IPS-11a (cell line): ENCODE results near the gene GOLGA8R.
"Not testable (repeated sequence)": the region's sequence is repeated elsewhere in the genome, so short reads cannot be mapped to it uniquely, and the experiment has no call there.

Experiments
- H3K4me3 ChIP-seq: one replicate; pipeline ENCODE4 v1.5.1; 2013; ENCODE audit warnings: low read depth, low read length, control low read depth

The GOLGA8R gene

DNA sequence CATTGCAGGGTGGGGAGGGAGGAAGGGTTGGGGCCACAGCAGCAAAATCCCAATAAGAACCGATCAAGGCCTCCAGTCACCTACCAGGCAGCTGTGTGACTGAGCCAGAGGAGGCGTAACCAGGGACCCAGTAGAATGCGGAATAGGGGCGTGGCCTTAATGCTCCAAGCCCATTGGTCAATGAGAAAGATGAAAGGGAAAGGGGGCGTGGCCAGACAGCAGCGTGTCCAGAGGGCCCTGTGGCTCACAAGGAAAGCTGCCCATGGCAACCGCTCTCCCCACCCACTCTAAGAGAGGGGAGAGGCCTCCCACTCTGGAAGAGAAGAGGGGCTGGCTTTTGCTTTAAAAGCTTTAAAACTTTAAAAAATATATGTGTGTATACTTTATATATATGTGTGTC, at the start of gene GOLGA8R:
TSS of gene GOLGA8R (minus strand) at position 101 of the 400 bp plus-strand sequence. CDS start at position 3, 98 bp downstream.
- H3K4me3 ChIP-seq: not testable (repeated sequence)

DNA sequence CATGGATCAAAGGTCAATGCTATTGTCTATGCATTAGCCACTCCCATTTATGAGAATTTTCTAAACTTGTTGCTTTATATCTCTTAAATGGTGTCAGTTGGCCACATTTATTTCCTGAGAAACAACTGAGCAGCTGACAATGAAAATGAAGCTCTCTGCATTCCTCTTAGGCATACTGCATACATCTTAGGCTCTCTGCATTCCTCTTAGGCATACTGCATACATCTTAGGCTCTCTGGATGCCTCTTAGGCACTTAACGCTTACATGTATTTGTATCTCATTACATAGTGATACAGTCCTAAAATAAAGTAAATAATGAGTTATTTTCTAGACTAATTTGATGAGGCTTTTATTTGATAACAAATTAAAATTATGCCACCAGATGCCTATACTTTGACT, 49.8 kb upstream of the GOLGA8R start:
- H3K4me3 ChIP-seq: not testable (repeated sequence)

GRCh38 chr15:30462176-30462575, 48.1 kb upstream of the GOLGA8R start:
- H3K4me3 ChIP-seq: not testable (repeated sequence)

DNA sequence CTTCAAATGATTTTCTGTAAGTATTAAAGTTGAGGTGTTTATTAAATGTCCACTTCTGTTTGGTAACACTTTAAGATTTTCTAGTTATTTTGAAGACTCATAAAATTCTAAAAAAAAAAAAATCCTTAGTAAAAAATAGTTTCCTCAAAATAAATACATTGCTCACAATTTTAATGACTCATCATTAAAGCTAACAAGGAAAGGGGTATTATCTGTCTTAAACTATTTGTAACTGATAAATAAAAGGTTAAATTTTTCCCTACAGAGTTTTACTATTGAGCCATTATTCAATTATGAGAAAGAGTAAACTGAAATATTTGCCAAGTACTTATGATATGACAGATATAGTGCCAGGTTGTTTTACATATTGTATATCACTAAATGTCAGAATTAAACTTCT, 38.6 kb upstream of the GOLGA8R start:
- H3K4me3 ChIP-seq: not testable (repeated sequence)

- H3K4me3 ChIP-seq: not testable (repeated sequence)
Measured at GRCh38 chr15:30438348-30438747, 24.3 kb upstream of the GOLGA8R start.

- not testable (repeated sequence) for H3K4me3 ChIP-seq
Measured at GRCh38 chr15:30435878-30436277, 21.8 kb upstream of the GOLGA8R start.

- H3K4me3 ChIP-seq: not testable (repeated sequence)
Measured at GRCh38 chr15:30420723-30421122, 6.7 kb upstream of the GOLGA8R start.

DNA sequence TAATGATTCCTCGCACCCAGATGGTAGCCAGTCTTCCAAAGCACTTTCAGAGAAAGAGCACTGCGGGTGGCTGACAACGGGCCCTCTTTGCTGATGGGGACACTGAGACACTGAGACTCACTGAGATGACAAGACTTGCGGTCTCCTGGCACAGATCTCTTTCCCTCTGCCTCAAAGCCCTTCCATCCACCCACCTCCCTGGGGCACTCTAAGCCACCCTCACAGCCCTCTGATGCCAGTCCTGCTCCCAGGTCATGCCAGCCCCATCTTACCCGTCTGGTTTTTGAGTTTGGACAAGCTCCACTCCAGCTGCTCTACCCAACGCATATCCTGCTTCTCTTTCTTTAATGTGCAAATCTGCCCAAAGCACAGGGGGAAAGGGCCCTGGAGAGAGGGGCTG, 6.4 kb downstream of the GOLGA8R start:
- H3K4me3 ChIP-seq: not testable (repeated sequence)

GRCh38 chr15:30398988-30399387, 15.1 kb downstream of the GOLGA8R start:
- not testable (repeated sequence) for H3K4me3 ChIP-seq

GRCh38 chr15:30393664-30393991, 20.4 kb downstream of the GOLGA8R start:
- not testable (repeated sequence) for H3K4me3 ChIP-seq

DNA sequence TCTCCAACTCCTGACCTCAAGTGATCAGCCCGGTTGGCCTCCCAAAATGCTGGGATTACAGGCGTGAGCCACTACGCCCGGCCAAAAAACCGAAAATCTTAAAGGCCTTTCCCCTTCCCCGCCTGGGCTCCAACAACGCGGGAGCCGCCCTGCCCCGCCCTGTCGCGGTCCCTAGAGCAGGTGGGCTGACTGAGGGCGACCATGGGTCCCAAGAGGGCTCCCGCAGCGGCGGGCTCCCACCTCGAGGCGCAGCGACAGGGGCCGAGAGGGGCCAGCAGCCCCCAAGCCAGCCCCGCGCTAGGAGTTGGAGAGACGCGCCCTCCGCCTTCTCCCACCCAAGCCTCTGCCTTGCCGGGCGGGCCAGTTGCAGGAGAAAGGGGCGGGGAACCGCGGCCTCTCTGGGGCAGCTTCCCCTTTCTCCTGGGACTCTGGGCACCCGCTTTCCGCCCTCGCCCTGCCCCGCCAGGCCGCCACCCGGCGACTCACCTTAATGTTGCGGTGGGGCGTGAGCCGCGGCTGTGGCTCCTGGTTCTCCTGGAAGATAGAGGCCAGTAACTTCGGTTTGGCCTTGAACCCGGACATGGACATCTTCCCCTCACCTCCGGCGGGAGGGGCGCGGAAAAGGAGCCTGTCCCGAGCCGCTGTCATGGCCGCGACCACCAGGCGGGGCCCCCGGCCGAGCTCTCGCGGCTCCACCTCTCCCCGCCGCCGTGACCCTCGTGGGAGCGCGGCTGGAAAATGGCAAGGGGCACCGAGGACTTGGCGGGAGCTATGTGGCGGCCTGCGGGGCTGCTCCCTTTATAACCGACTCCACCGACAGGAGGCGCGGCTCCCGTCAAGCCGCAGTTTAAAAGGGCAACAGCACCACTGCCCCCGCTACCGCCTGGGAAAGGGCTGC, 21.0 kb downstream of the GOLGA8R start, which contains the start of gene CHRFAM7A:
TSS of gene CHRFAM7A (minus strand) at position 775 of the 898 bp plus-strand sequence. CDS start 10,189 bp downstream, outside the sequence.
- H3K4me3 ChIP-seq: not testable (repeated sequence)

DNA sequence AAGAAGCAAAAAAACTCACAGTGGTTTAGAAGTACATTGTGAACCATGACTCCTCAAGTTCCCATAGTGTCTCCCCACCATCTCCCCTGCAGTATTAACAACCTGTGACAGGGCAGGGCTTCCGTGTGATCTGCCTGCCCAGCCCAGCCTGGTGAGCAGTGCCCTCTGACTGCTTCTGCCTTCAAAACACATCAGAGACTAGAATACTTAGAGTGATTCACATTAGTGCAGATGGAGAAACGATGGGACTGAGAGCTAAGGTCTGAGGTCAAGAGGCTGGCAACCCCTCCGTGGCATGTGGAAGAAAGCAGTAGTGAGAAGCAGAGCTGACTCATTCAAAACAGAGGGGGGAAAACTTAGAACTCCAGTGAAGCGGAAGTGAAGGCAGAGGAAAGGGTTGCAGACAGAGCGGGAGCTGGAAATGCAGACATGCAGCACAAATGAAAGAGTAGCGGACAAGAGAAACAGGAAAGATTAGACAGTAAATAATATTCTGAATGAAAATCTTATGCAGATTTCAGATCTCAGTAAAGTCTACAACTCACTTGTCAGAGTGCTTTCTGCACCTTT, 27.7 kb downstream of the GOLGA8R start:
- not testable (repeated sequence) for H3K4me3 ChIP-seq

GRCh38 chr15:30377082-30377413, 37.0 kb downstream of the GOLGA8R start:
- not testable (repeated sequence) for H3K4me3 ChIP-seq

- H3K4me3 ChIP-seq: not testable (repeated sequence)
Measured at GRCh38 chr15:30376375-30377081, 37.5 kb downstream of the GOLGA8R start.

GRCh38 chr15:30375872-30376271, 38.2 kb downstream of the GOLGA8R start:
- not testable (repeated sequence) for H3K4me3 ChIP-seq

- not testable (repeated sequence) for H3K4me3 ChIP-seq
Measured at GRCh38 chr15:30374862-30375261, 39.2 kb downstream of the GOLGA8R start.

DNA sequence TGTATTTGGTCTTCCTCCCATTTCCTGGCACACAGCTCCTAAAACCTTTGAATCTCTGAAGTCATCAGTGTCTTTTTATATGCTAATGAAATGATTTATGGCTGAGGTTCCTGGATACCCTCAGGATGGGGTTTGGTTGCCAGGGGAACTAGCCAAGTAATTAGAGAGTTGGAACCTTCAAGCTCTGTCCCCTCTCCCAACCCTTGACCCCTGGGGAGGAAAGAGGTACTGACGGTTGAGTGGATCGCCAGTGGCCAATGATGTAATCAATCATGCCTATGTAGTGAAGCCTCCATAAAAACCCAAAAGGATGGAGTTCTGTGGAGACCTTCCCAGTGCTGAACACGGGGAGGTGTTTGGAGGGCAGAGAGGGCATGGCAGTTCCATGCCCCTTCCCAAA, 45.8 kb downstream of the GOLGA8R start:
- not testable (repeated sequence) for H3K4me3 ChIP-seq

DNA sequence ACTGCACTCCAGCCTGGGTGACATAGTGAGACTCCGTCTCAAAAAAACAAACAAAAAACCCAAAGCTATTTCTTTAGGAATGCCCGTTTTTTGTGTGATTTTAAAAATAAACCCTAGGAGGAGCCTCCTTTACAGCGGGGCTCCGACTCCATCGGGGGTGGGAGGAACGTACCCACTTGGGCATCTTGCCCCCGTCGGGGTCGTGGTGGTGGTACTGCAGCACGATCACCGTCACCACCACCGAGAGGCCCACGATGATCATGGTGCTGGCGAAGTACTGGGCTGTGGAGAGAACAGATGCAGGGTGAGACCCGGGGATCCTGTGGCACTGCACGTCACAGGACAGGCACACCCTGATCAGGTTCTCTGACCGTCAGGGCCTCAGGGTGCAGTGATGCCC, 46.8 kb downstream of the GOLGA8R start:
- H3K4me3 ChIP-seq: not testable (repeated sequence)

DNA sequence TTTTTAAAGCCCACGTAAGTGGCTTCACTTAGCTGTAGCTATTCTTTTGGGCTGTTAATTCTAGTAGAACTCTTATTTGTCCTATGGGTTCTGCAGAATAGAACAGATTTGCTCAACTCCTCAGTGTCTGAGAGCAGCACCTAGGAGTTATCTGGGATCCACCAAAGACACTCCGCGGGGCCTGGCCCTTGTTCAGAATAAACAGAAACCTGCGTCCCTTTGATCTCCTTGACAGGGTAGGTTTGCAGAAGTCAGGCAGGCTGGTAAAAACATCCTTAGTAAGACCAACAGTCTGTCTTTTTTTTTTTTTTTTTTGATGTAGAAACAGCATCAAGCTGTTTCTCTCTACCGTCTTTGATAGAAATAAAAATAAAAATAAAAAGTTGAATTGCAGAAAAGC, 52.7 kb downstream of the GOLGA8R start:
- H3K4me3 ChIP-seq: not testable (repeated sequence)

DNA sequence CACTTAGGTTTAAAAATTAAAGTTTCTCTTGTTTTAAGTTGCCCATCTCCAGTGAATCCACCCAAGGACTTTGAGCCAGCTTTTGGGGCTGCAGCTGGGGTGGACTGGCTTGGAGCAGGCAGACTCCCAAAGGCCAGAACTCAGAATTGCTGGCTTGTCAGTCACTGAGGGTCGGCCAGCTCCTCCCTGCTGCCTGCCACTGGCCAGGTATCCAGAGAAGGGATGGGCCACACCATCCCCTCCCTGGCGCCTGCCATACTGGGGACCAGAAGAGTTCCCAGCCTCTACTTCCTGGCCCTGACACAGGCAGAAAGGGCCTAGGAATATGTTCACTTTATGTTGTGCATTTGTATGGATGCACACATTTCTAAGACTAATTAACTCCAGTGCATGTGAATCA, 53.1 kb downstream of the GOLGA8R start:
- H3K4me3 ChIP-seq: not testable (repeated sequence)

GRCh38 chr15:30355043-30355442, 59.0 kb downstream of the GOLGA8R start:
- H3K4me3 ChIP-seq: not testable (repeated sequence)
